A673 (cell line): ENCODE data around the gene MTAP.

Experiments used
- CTCF ChIP-seq: fragments of 300-800, 200-600 bp; sonication (generic); conservative IDR thresholded peaks from 2 replicates; pipeline ENCODE4 v1.5.1; 2017; ENCODE audit warnings: low read depth, mild to moderate bottlenecking, antibody characterized with exemption, low read length, moderate library complexity, mixed read lengths
- EZH2 ChIP-seq: fragments of 200-600 bp; sonication (generic); IDR thresholded peaks from 2 replicates; pipeline ENCODE4 v1.6.1; 2017; ENCODE audit warnings: borderline replicate concordance, low read depth, mild to moderate bottlenecking, mixed read lengths, antibody characterized with exemption, low read length; ENCODE audit not compliant: poor library complexity, severe bottlenecking

GRCh38 chr9:21762064-21762463 lies 40.4 kb upstream of the MTAP start:
- TF ChIP-seq CTCF (no peak), EZH2 (no peak)
